GM12878 (cell line): ENCODE data around the gene ITGA11. TPM values are rescaled to one million over a fixed set of nuclear protein-coding genes. Genes with fewer than 3 reads are reported as not detected.

ENCODE experiments used
- ATAC-seq: fragments of 200-7000 bp; cut with Tn5 transposase; 3 replicates; pipeline ENCODE4 v1.9.1; 2020; ENCODE audit warnings: mild to moderate bottlenecking, moderate library complexity
- BruUV-seq: library from RNA; stranded (reverse); fragments of 400-500 nt; replicated peaks from 2 replicates; lab custom pipeline; 2021; lab: Mats Ljungman, UMichigan
- CTCF ChIA-PET: fragments of 300-600 bp; sonication (Branson Sonifier 250); formaldehyde crosslinking; extraction: SDS; loops from one replicate; lab custom pipeline; 2021; ENCODE audit warnings: inconsistent platforms; lab: Yijun Ruan, JAX
- POLR2A ChIA-PET: fragments of 350-600 bp; formaldehyde crosslinking; extraction: SDS; loops from one replicate; lab custom pipeline; 2021; ENCODE audit warnings: inconsistent platforms; lab: Charles Lee
- RAD21 ChIA-PET: fragments of 300-600 bp; sonication (Branson Sonifier 250); formaldehyde crosslinking; loops from one replicate; lab custom pipeline; 2023; ENCODE audit warnings: antibody characterized with exemption; ENCODE audit not compliant: unreplicated experiment; lab: Charles Lee
- SMC1A ChIA-PET: fragments of 300-600 bp; sonication (Branson Sonifier 250); formaldehyde crosslinking; loops from one replicate; lab custom pipeline; 2023; ENCODE audit not compliant: unreplicated experiment, uncharacterized antibody; lab: Charles Lee
- DNase-seq: peaks from one replicate; pipeline ENCODE4 v3.0.0-alpha.2; 2011; ENCODE audit warnings: low read depth, low spot score
- FAIRE-seq: peaks from 3 replicates; lab custom pipeline; 2011; peaks lifted over from hg19 to GRCh38; lab: Jason Lieb, UNC
- H2AFZ ChIP-seq: 2 replicates; pipeline ENCODE4 v1.6.0; 2011; ENCODE audit warnings: low read depth, low read length, control low read depth; ENCODE audit not compliant: control insufficient read depth
- H3K27ac ChIP-seq: 2 replicates; pipeline ENCODE4 v1.5.1; 2011; ENCODE audit warnings: control low read depth; ENCODE audit not compliant: control insufficient read depth, insufficient read depth
- H3K27me3 ChIP-seq, 2 experiments: replicated peaks in 1 of 2; 2 replicates each; pipeline versions ENCODE4 v1.6.0 to v1.6.1; 2011; ENCODE audit warnings: low read length in 1 of 2; ENCODE audit not compliant: control insufficient read depth in 2 of 2, insufficient read depth in 2 of 2
- H3K36me3 ChIP-seq, 2 experiments: 2 replicates each; pipeline ENCODE4 v1.5.1; 2011; ENCODE audit warnings: low read length in 1 of 2; ENCODE audit not compliant: control insufficient read depth in 2 of 2, insufficient read depth in 2 of 2
- H3K4me1 ChIP-seq: 2 replicates; pipeline ENCODE4 v1.6.1; 2011; ENCODE audit warnings: mild to moderate bottlenecking, low read length, moderate library complexity, mixed read lengths; ENCODE audit not compliant: control insufficient read depth, insufficient read depth
- H3K4me2 ChIP-seq: 2 replicates; pipeline ENCODE4 v1.6.0; 2011; ENCODE audit warnings: control low read depth; ENCODE audit not compliant: control insufficient read depth, insufficient read depth
- H3K4me3 ChIP-seq: fragments of 200-600 bp; sonication (generic); 2 replicates; pipeline ENCODE4 v1.5.1; 2016
- H3K79me2 ChIP-seq: 2 replicates; pipeline ENCODE4 v1.6.0; 2011; ENCODE audit warnings: low read length; ENCODE audit not compliant: control insufficient read depth, insufficient read depth
- H3K9ac ChIP-seq: 2 replicates; pipeline ENCODE4 v1.8.0; 2011; ENCODE audit warnings: low read length, control low read depth, mixed read lengths; ENCODE audit not compliant: control insufficient read depth, insufficient read depth
- H3K9me3 ChIP-seq: replicated peaks from 3 replicates; pipeline ENCODE4 v1.5.1; 2011; ENCODE audit warnings: mild to moderate bottlenecking, low read length; ENCODE audit not compliant: control insufficient read depth, insufficient read depth
- H4K20me1 ChIP-seq: 2 replicates; pipeline ENCODE4 v1.6.0; 2011; ENCODE audit not compliant: control insufficient read depth, insufficient read depth
- DPF2 ChIP-seq: fragments of 450-650 bp; IDR thresholded peaks from 2 replicates; pipeline ENCODE4 v1.6.1; 2017; ENCODE audit warnings: mild to moderate bottlenecking
- EGR1 ChIP-seq, 2 experiments: IDR thresholded peaks; 1 replicate in 1 of 2; 2 replicates in 1 of 2; pipeline ENCODE4 v1.6.1; 2011 to 2012; ENCODE audit warnings: low read depth in 2 of 2, low read length in 2 of 2, borderline replicate concordance in 1 of 2, mild to moderate bottlenecking in 1 of 2, moderate library complexity in 1 of 2
- HCFC1 ChIP-seq: fragments of 150-350 bp; IDR thresholded peaks from 2 replicates; pipeline ENCODE4 v1.6.1; 2014; ENCODE audit warnings: low read length
- JUND ChIP-seq: IDR thresholded peaks from 2 replicates; pipeline ENCODE4 v1.6.1; 2012; ENCODE audit warnings: low read depth, mild to moderate bottlenecking, low read length, improper control_type of control experiment, moderate library complexity
- KDM1A ChIP-seq: fragments of 200-600 bp; sonication (generic); IDR thresholded peaks from 2 replicates; pipeline ENCODE4 v1.6.1; 2016; ENCODE audit warnings: borderline replicate concordance
- MEF2A ChIP-seq: IDR thresholded peaks from 2 replicates; pipeline ENCODE4 v1.6.1; 2011; ENCODE audit warnings: low read depth, mild to moderate bottlenecking, low read length, moderate library complexity; ENCODE audit not compliant: insufficient read depth
- MYC ChIP-seq: IDR thresholded peaks from 2 replicates; pipeline ENCODE4 v1.6.1; 2011; ENCODE audit warnings: mild to moderate bottlenecking, low read length, moderate library complexity, inconsistent platforms; ENCODE audit not compliant: insufficient read depth, insufficient replicate concordance, insufficient read length, severe bottlenecking
- NFYA ChIP-seq: IDR thresholded peaks from 2 replicates; pipeline ENCODE4 v1.6.1; 2011; ENCODE audit warnings: low read depth, mild to moderate bottlenecking, low read length, improper control_type of control experiment, borderline replicate concordance
- NR2C2 ChIP-seq: IDR thresholded peaks from 2 replicates; pipeline ENCODE4 v1.6.1; 2011; ENCODE audit warnings: borderline replicate concordance, low read depth; ENCODE audit not compliant: control insufficient read depth, insufficient read length
- PML ChIP-seq: IDR thresholded peaks from 2 replicates; pipeline ENCODE4 v1.6.1; 2012; ENCODE audit warnings: low read length, inconsistent platforms
- PRDM15 ChIP-seq: fragments of 450-650 bp; formaldehyde crosslinking; IDR thresholded peaks from 2 replicates; pipeline ENCODE4 v1.4.0; 2020; ENCODE audit warnings: mild to moderate bottlenecking, moderate library complexity
- RAD51 ChIP-seq: fragments of 450-650 bp; IDR thresholded peaks from 2 replicates; pipeline ENCODE4 v1.6.1; 2016; ENCODE audit warnings: moderate library complexity, mild to moderate bottlenecking, inconsistent platforms
- SUZ12 ChIP-seq: fragments of 200-600 bp; sonication (generic); IDR thresholded peaks from one replicate; pipeline ENCODE4 v1.6.1; 2018; ENCODE audit warnings: antibody characterized with exemption, mild to moderate bottlenecking; ENCODE audit not compliant: unreplicated experiment
- TBL1XR1 ChIP-seq: IDR thresholded peaks from 2 replicates; pipeline ENCODE4 v1.6.1; 2012; ENCODE audit warnings: low read depth, low read length, improper control_type of control experiment
- YY1 ChIP-seq: IDR thresholded peaks from 2 replicates; pipeline ENCODE4 v1.6.1; 2011; ENCODE audit warnings: low read depth, mild to moderate bottlenecking, low read length
- ZNF217 ChIP-seq: fragments of 450-650 bp; IDR thresholded peaks from 2 replicates; pipeline ENCODE4 v1.6.1; 2017; ENCODE audit warnings: antibody characterized with exemption, mild to moderate bottlenecking
- WGBS: methylation state at CpG from one replicate; pipeline ENCODE4 v1.1.6; 2016; ENCODE audit warnings: low lambda C conversion rate; ENCODE audit not compliant: insufficient replicate concordance, insufficient coverage; ENCODE audit errors: missing lambda C conversion rate; 5-methylcytosine and 5-hydroxymethylcytosine counted together
- in situ Hi-C: fragments of 300-500 bp; cut with MboI; formaldehyde crosslinking; loops from 9 replicates; pipeline ENCODE4 v1.14.3; 2018; ENCODE audit warnings: mixed read lengths
- intact Hi-C: fragments of 100-400 bp; cut with micrococcal nuclease; formaldehyde crosslinking; loops from one replicate; pipeline ENCODE4 v1.14.2; 2022; ENCODE audit not compliant: unreplicated experiment
- polyA plus RNA-seq, 11 experiments: library from polyadenylated mRNA; depleted of rRNA in 4 of 11; unstranded in 6 of 11; stranded (reverse) in 5 of 11; fragments of >200 nt; fragmentation: Nextera tagmentation in 4 of 11; fragmentation: Illumina TruSeq in 1 of 11; extraction: Ambion mirVana in 4 of 11; extraction: Trizol in 1 of 11; gene quantifications; 1 replicate in 1 of 11; 2 replicates in 10 of 11; pipeline versions ENCODE4 v1.2.1 to v1.2.3, GENCODE V29; 2011 to 2016; ENCODE audit warnings: inconsistent platforms in 2 of 11, missing spikeins in 2 of 11, low read depth in 1 of 11
- total RNA-seq, 4 experiments: library from RNA; depleted of rRNA in 3 of 4; stranded (reverse); fragments of >200 nt in 3 of 4; fragmentation: Illumina TruSeq in 1 of 4; extraction: Trizol in 1 of 4; gene quantifications; 2 replicates each; pipeline versions ENCODE4 v1.2.1 to v1.2.3, GENCODE V29; 2013 to 2021
- TF ChIP-seq, protein P1 (sequence below): fragments of 450-650 bp; IDR thresholded peaks from 2 replicates; pipeline ENCODE4 v1.6.1; 2017; ENCODE audit warnings: low read depth, mild to moderate bottlenecking, moderate library complexity

Gene ITGA11
- total and polyA plus RNA-seq, 10 of the 15 experiments (the other 5 are each of a cell fraction or from before 2014, with no cell fraction given) = under 0.01 to 0.36 (median 0.13) TPM; not detected in 1

DNA sequence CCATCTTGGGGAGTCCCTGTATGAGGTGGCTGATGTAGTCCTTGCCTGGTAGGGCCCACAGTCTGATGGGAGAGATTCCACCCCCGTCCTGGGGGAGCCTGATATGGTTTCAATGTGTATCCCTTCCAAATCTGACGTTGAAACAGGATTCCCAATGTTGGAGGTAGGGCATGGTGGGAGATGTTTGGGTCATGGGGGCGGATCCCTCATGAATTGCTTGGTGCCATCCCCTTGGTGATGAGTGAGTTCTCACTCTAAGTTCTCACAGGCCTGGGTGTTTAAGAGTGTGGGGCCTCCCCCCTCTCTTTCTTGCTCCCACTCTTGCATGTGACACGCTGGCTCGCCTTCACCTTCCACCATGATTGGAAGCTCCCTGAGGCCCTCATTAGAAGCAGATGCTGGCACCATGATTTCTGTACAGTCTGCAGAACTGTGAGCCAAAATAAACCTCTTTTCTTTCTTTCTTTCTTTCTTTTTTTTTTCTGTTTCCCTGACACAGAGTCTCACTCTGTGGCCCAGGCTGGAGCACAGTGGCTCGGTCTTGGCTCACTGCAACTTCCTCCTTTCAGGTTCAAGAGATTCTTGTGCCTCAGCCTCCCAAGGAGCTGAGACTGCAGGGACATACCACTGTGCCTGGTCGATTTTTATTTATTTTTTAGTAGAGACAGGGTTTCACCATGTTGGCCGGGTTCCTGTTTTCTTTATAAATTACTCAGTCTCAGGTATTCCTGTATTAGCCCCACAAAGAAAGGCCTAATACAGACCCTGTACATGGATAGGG, 28.6 kb downstream of the ITGA11 start:
- no peak for FAIRE-seq
- no peak for TF ChIP-seq NR2C2
- TF ChIP-seq NFYA = no peak
- TF ChIP-seq MEF2A = no peak
- no peak for TF ChIP-seq SUZ12
- no peak for TF ChIP-seq ZNF217
- no peak for TF ChIP-seq TBL1XR1
- TF ChIP-seq HCFC1 = no peak
- TF ChIP-seq, protein P1, sequence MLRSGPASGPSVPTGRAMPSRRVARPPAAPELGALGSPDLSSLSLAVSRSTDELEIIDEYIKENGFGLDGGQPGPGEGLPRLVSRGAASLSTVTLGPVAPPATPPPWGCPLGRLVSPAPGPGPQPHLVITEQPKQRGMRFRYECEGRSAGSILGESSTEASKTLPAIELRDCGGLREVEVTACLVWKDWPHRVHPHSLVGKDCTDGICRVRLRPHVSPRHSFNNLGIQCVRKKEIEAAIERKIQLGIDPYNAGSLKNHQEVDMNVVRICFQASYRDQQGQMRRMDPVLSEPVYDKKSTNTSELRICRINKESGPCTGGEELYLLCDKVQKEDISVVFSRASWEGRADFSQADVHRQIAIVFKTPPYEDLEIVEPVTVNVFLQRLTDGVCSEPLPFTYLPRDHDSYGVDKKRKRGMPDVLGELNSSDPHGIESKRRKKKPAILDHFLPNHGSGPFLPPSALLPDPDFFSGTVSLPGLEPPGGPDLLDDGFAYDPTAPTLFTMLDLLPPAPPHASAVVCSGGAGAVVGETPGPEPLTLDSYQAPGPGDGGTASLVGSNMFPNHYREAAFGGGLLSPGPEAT = no peak
- no peak for TF ChIP-seq KDM1A
- TF ChIP-seq EGR1 (IDR thresholded peaks at IDR 0.05; ENCODE audit: borderline replicate concordance in 1 of 2, low read depth in 2 of 2, low read length in 2 of 2) = no peak
- TF ChIP-seq DPF2 = no peak
- TF ChIP-seq RAD51 = no peak
- no peak for TF ChIP-seq YY1
- TF ChIP-seq PRDM15 (CRISPR knock-in tag) = no peak
- TF ChIP-seq JUND = no peak
- no peak for TF ChIP-seq PML
- no peak for TF ChIP-seq MYC

More for the DNA sequence above, 28.6 kb downstream of the ITGA11 start:
- CTCF ChIA-PET = no interaction called here
- no peaks in the 10 kb centered on the region for H3K27me3 ChIP-seq
- H3K36me3 ChIP-seq = no peaks in the 10 kb centered on the region
- RAD21 ChIA-PET = no interaction called here
- H3K9me3 ChIP-seq = no peaks in the 10 kb centered on the region; the same call in 2 of the 3 replicates
- H3K79me2 ChIP-seq = no peaks in the 10 kb centered on the region
- no peak overlapping the region for H3K4me3 ChIP-seq
- no peak overlapping the region for H3K9ac ChIP-seq
- H3K27ac ChIP-seq = no peak overlapping the region
- 26% methylated on average over 8 of the region's 8 CpGs for WGBS
- SMC1A ChIA-PET = no interaction called here
- BruUV-seq = no TSS peak
- no peak overlapping the region for H2AFZ ChIP-seq
- in situ Hi-C loops (no loop called here), intact Hi-C loops (no loop called here)
- H4K20me1 ChIP-seq = no peaks in the 10 kb centered on the region
- no peaks in the 10 kb centered on the region for H3K4me1 ChIP-seq
- ATAC-seq (no peak), DNase-seq (no peak)
- POLR2A ChIA-PET = no interaction called here
- no peak overlapping the region for H3K4me2 ChIP-seq
